H1 (cell line): ENCODE data around the gene RFPL2. TPM values are rescaled to one million over a fixed set of nuclear protein-coding genes. Genes with fewer than 3 reads are reported as not detected.

Experiments used
- CTCF ChIA-PET: fragments of 300-600 bp; sonication (Branson Sonifier 250); formaldehyde crosslinking; loops from one replicate; lab custom pipeline; 2021; ENCODE audit not compliant: partially characterized antibody; lab: Charles Lee
- POLR2A ChIA-PET: fragments of 300-600 bp; sonication (Branson Sonifier 250); formaldehyde crosslinking; loops from one replicate; lab custom pipeline; 2021; ENCODE audit warnings: inconsistent platforms; ENCODE audit not compliant: partially characterized antibody; lab: Charles Lee
- DNase-seq, 2 experiments: peaks; one replicate each; pipeline versions ENCODE4 v3.0.0 to v3.0.0-alpha.2; 2010 to 2022; ENCODE audit warnings: low spot score in 2 of 2, low read depth in 1 of 2, mixed read lengths in 1 of 2
- FAIRE-seq: peaks from 2 replicates; lab custom pipeline; 2011; peaks lifted over from hg19 to GRCh38; lab: Jason Lieb, UNC
- H2AFZ ChIP-seq: 2 replicates; pipeline ENCODE4 v1.8.1; 2012; ENCODE audit warnings: low read length, inconsistent platforms
- H2AK5ac ChIP-seq: 2 replicates; pipeline ENCODE4 v1.6.1; 2013; ENCODE audit warnings: low read depth, low read length
- H2BK120ac ChIP-seq: replicated peaks from 2 replicates; pipeline ENCODE3; 2013; ENCODE audit warnings: low read depth, low read length, inconsistent platforms
- H2BK12ac ChIP-seq: 2 replicates; pipeline ENCODE4 v1.6.1; 2013; ENCODE audit warnings: low read depth, low read length
- H2BK15ac ChIP-seq: 2 replicates; pipeline ENCODE4 v1.6.1; 2013; ENCODE audit warnings: low read length
- H2BK20ac ChIP-seq: 2 replicates; pipeline ENCODE4 v1.6.1; 2013; ENCODE audit warnings: low read length
- H2BK5ac ChIP-seq: 2 replicates; pipeline ENCODE4 v1.6.1; 2013; ENCODE audit warnings: low read depth, low read length
- H3K14ac ChIP-seq: 2 replicates; pipeline ENCODE4 v1.6.1; 2013; ENCODE audit warnings: inconsistent platforms; ENCODE audit not compliant: insufficient read length
- H3K18ac ChIP-seq: 2 replicates; pipeline ENCODE4 v1.6.1; 2013; ENCODE audit warnings: low read length; ENCODE audit errors: extremely low read depth
- H3K23ac ChIP-seq: 2 replicates; pipeline ENCODE4 v1.6.1; 2013; ENCODE audit warnings: inconsistent platforms; ENCODE audit not compliant: insufficient read length
- H3K23me2 ChIP-seq: 2 replicates; pipeline ENCODE4 v1.6.1; 2013; ENCODE audit warnings: low read depth, low read length
- H3K27ac ChIP-seq: 2 replicates; pipeline ENCODE4 v1.6.1; 2011; ENCODE audit warnings: low read depth, low read length, inconsistent platforms
- H3K27me3 ChIP-seq, 4 experiments: replicated peaks in 1 of 4; 1 replicate in 1 of 4; 2 replicates in 3 of 4; pipeline versions ENCODE4 v1.6.1 to v1.8.1; 2011 to 2013; ENCODE audit warnings: low read length in 3 of 4, mild to moderate bottlenecking in 3 of 4, inconsistent platforms in 2 of 4, mixed read lengths in 2 of 4, moderate library complexity in 1 of 4; ENCODE audit not compliant: control insufficient read depth in 3 of 4, insufficient read depth in 3 of 4; ENCODE audit errors: extremely low read depth in 1 of 4
- H3K36me3 ChIP-seq, 4 experiments: 2 replicates each; pipeline versions ENCODE4 v1.6.1 to v1.8.1; 2011 to 2013; ENCODE audit warnings: mild to moderate bottlenecking in 4 of 4, low read length in 3 of 4, moderate library complexity in 2 of 4, control low read depth in 1 of 4, inconsistent platforms in 1 of 4; ENCODE audit not compliant: insufficient read depth in 4 of 4, control insufficient read depth in 2 of 4
- H3K4ac ChIP-seq: replicated peaks from 2 replicates; pipeline ENCODE3; 2013; ENCODE audit warnings: low read length, low read depth, mixed read lengths, inconsistent platforms; ENCODE audit not compliant: insufficient read length
- H3K4me1 ChIP-seq, 4 experiments: replicated peaks in 1 of 4; 1 replicate in 1 of 4; 2 replicates in 3 of 4; pipeline versions ENCODE4 v1.6.1 to v1.8.1; 2011 to 2013; ENCODE audit warnings: low read length in 3 of 4, inconsistent platforms in 2 of 4, mixed read lengths in 1 of 4; ENCODE audit not compliant: insufficient read depth in 4 of 4, control insufficient read depth in 3 of 4
- H3K4me2 ChIP-seq, 2 experiments: 2 replicates each; pipeline versions ENCODE4 v1.6.1 to v1.8.1; 2011 to 2013; ENCODE audit warnings: low read depth in 2 of 2, low read length in 2 of 2, control low read depth in 1 of 2, inconsistent platforms in 1 of 2, mild to moderate bottlenecking in 1 of 2; ENCODE audit not compliant: insufficient read depth in 1 of 2
- H3K4me3 ChIP-seq, 4 experiments: fragments of 200-600, 300-600 bp in 1 of 4; sonication (generic), shearing (Covaris generic), sonication (Bioruptor Twin) in 1 of 4; 2 replicates each; pipeline versions ENCODE4 v1.5.1 to v1.8.1; 2011 to 2016; ENCODE audit warnings: low read length in 4 of 4, low read depth in 3 of 4, control low read depth in 2 of 4, inconsistent platforms in 2 of 4, mild to moderate bottlenecking in 2 of 4, mixed read lengths in 1 of 4, moderate library complexity in 1 of 4; ENCODE audit not compliant: insufficient read depth in 2 of 4; ENCODE audit errors: extremely low read depth in 1 of 4
- H3K56ac ChIP-seq: replicated peaks from 2 replicates; pipeline ENCODE3; 2013; ENCODE audit warnings: low read depth, mild to moderate bottlenecking, mixed read lengths, low read length, inconsistent platforms; ENCODE audit not compliant: insufficient read length
- H3K79me1 ChIP-seq: 2 replicates; pipeline ENCODE4 v1.6.1; 2013; ENCODE audit warnings: low read depth, low read length, control low read depth
- H3K79me2 ChIP-seq, 2 experiments: 2 replicates each; pipeline versions ENCODE4 v1.6.1 to v1.8.1; 2012 to 2013; ENCODE audit warnings: low read length in 2 of 2, mild to moderate bottlenecking in 2 of 2, inconsistent platforms in 1 of 2; ENCODE audit not compliant: insufficient read depth in 2 of 2, control insufficient read depth in 1 of 2
- H3K9ac ChIP-seq, 4 experiments: replicated peaks in 1 of 4; 1 replicate in 1 of 4; 2 replicates in 3 of 4; pipeline versions ENCODE4 v1.6.1 to v1.8.1; 2011 to 2013; ENCODE audit warnings: low read depth in 3 of 4, low read length in 3 of 4, control low read depth in 2 of 4, mild to moderate bottlenecking in 2 of 4, moderate library complexity in 2 of 4, inconsistent platforms in 1 of 4; ENCODE audit errors: extremely low read depth in 1 of 4
- H3K9me3 ChIP-seq, 2 experiments: 2 replicates each; pipeline versions ENCODE4 v1.6.1 to v1.8.1; 2012 to 2013; ENCODE audit warnings: mild to moderate bottlenecking in 2 of 2, moderate library complexity in 2 of 2, control low read depth in 1 of 2, inconsistent platforms in 1 of 2, low read depth in 1 of 2, low read length in 1 of 2, mixed read lengths in 1 of 2; ENCODE audit not compliant: insufficient read depth in 2 of 2
- H4K20me1 ChIP-seq, 2 experiments: replicated peaks in 1 of 2; 2 replicates each; pipeline versions ENCODE3 to v1.8.1; 2011 to 2013; ENCODE audit warnings: inconsistent platforms in 2 of 2, low read length in 2 of 2, mild to moderate bottlenecking in 1 of 2; ENCODE audit not compliant: insufficient read depth in 2 of 2, control insufficient read depth in 1 of 2
- H4K5ac ChIP-seq: 2 replicates; pipeline ENCODE4 v1.6.1; 2013; ENCODE audit warnings: low read length, low read depth, mixed read lengths, inconsistent platforms; ENCODE audit not compliant: insufficient read length
- H4K8ac ChIP-seq: 2 replicates; pipeline ENCODE4 v1.8.0; 2013; ENCODE audit warnings: mild to moderate bottlenecking, moderate library complexity, low read length, inconsistent platforms; ENCODE audit not compliant: insufficient read depth; ENCODE audit errors: extremely low read depth
- H4K91ac ChIP-seq: replicated peaks from 2 replicates; pipeline ENCODE3; 2013; ENCODE audit warnings: low read length, mixed read lengths, inconsistent platforms; ENCODE audit not compliant: insufficient read length
- BCL11A ChIP-seq, 2 experiments: IDR thresholded peaks; one replicate each; pipeline ENCODE4 v1.6.1; 2011; ENCODE audit warnings: low read depth in 2 of 2, low read length in 2 of 2, mild to moderate bottlenecking in 2 of 2
- KDM5A ChIP-seq: fragments of 200-600 bp; IDR thresholded peaks from 2 replicates; pipeline ENCODE4 v1.7.1; 2012; ENCODE audit warnings: mild to moderate bottlenecking, low read length, inconsistent platforms, mixed read lengths
- WGBS, 2 experiments: shearing (Covaris generic) in 1 of 2; methylation state at CpG; one replicate each; pipeline versions ENCODE4 v1.1.6 to v1.1.7; 2013 to 2015; ENCODE audit warnings: low lambda C conversion rate in 2 of 2, mixed read lengths in 2 of 2, inconsistent platforms in 1 of 2, low coverage in 1 of 2, missing lambda C conversion rate in 1 of 2; ENCODE audit not compliant: insufficient replicate concordance in 2 of 2, insufficient coverage in 1 of 2, insufficient read length in 1 of 2; ENCODE audit errors: extremely low coverage in 1 of 2, missing lambda C conversion rate in 1 of 2; 5-methylcytosine and 5-hydroxymethylcytosine counted together
- polyA plus RNA-seq, 7 experiments: library from polyadenylated mRNA; depleted of rRNA in 3 of 7; stranded (reverse) in 5 of 7; unstranded in 2 of 7; fragments of >200 nt in 5 of 7; fragments of 200-250 nt in 2 of 7; gene quantifications; 1 replicate in 5 of 7; 2 replicates in 1 of 7; 4 replicates in 1 of 7; pipeline versions ENCODE4 v1.2.1 to v1.2.3, GENCODE V29; 2011 to 2013; ENCODE audit warnings: missing spikeins in 2 of 7, mixed read lengths in 2 of 7
- total RNA-seq: library from RNA; stranded (reverse); fragmentation: NEBNext Ultra II Directional; extraction: Animal tissue kit (Norgen Biotek cat#: 25700); gene quantifications from 2 replicates; pipeline ENCODE4 v1.2.1, GENCODE V29; 2021

RFPL2 gene
- total and polyA plus RNA-seq, 2 of the 8 experiments (the other 6 are each of a cell fraction or from before 2014, with no cell fraction given), result 0.15 to 0.19 TPM

GRCh38 chr22:32199961-32200360, 4.9 kb downstream of the RFPL2 start:
- no peak overlapping the region for H2AFZ ChIP-seq
- CTCF ChIA-PET, result interaction anchor here (1.2 to 1.4 kb wide), 3 partner anchors 66 to 96 kb away, joined by 3 to 4 read pairs (median 3); no protein-coding TSS in a partner anchor

More at GRCh38 chr22:32199961-32200360, 4.9 kb downstream of the RFPL2 start:
- TF ChIP-seq KDM5A (no peak), BCL11A (IDR thresholded peaks at IDR 0.05; ENCODE audit: low read depth in 2 of 2, low read length in 2 of 2) (no peak)
- peak in 1 of 2 experiments; percentile 20 for DNase-seq
- peaks cover 0 to 23% (median 9%) of the 10 kb centered on the region in 4 experiments; a peak in 5 of 7 replicates for H3K4me1 ChIP-seq
- no peak overlapping the region for H4K91ac ChIP-seq
- POLR2A ChIA-PET, result no interaction called here
- H2AK5ac ChIP-seq, result no peak overlapping the region
- no peak overlapping the region for H2BK12ac ChIP-seq
- no peak overlapping the region for H3K14ac ChIP-seq
- no peak overlapping the region for H3K4me2 ChIP-seq
- H4K8ac ChIP-seq, result no peak overlapping the region
- no peak for FAIRE-seq
- no peak overlapping the region for H2BK120ac ChIP-seq
- no peak overlapping the region for H3K18ac ChIP-seq
- H3K27ac ChIP-seq, result no peak overlapping the region
- no peak overlapping the region for H3K23ac ChIP-seq
- H2BK20ac ChIP-seq, result no peak overlapping the region
- peaks cover 0 to 1% of the 10 kb centered on the region in 2 experiments for H4K20me1 ChIP-seq
- H3K36me3 ChIP-seq, result no peaks in the 10 kb centered on the region
- no peak overlapping the region for H2BK15ac ChIP-seq
- H3K79me1 ChIP-seq, result no peaks in the 10 kb centered on the region
- H2BK5ac ChIP-seq, result no peak overlapping the region
- 90% methylated on average over 7 of the region's 7 CpGs; no CpG with 5 or more reads in 1 of the 2 experiments for WGBS, 2 experiments
- H3K79me2 ChIP-seq, result no peaks in the 10 kb centered on the region
- no peak overlapping the region for H3K4me3 ChIP-seq
- no peak overlapping the region for H3K9ac ChIP-seq
- H4K5ac ChIP-seq, result no peak overlapping the region
- peaks cover 20% of the 10 kb centered on the region for H3K23me2 ChIP-seq
- H3K56ac ChIP-seq, result no peak overlapping the region
- no peak overlapping the region for H3K4ac ChIP-seq
- H3K9me3 ChIP-seq, result no peaks in the 10 kb centered on the region
- peaks cover 15 to 38% (median 32%) of the 10 kb centered on the region in 4 experiments for H3K27me3 ChIP-seq
